ENCODE data around the gene MPRIP.
A peak's percentile ranks its signal among the peaks of the same experiment; 100 is the strongest.

Gene MPRIP

DNA sequence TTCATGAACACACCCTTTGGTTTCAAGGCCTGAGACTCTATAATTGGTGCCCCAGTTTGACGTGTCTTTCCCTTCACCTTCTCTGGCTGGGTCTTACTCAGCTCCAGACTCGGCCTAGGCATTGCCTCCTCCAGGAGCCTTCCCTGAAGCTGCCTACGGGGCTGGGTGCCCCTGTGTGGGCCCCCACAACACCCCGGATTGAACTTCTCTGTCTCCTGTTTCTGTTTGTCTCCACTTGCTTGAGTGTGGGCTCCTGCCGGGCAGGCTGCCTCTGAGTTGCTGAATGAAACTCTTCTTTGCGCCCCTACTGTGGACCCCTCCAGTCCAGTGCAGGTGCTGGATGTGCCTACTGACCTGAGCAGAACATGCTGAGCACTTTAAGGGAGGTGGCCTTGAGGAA, 2.3 kb upstream of the MPRIP start:
- TF ChIP-seq NFIC (IDR thresholded peaks at IDR 0.05) (no peak), ZBTB7A (IDR thresholded peaks at IDR 0.05; ENCODE audit: low read depth) (no peak), RAD21 (IDR thresholded peaks at IDR 0.05; ENCODE audit: low read depth) (no peak), EP300 (IDR thresholded peaks at IDR 0.05; ENCODE audit: borderline replicate concordance) (no peak), EGR1 (IDR thresholded peaks at IDR 0.05) (no peak), TAF1 (IDR thresholded peaks at IDR 0.05; ENCODE audit: low read depth) (no peak), FOXM1 (IDR thresholded peaks at IDR 0.05; ENCODE audit: borderline replicate concordance, low read depth) (no peak), CREB1 (IDR thresholded peaks at IDR 0.05; ENCODE audit: low read depth) (no peak), TEAD4 (IDR thresholded peaks at IDR 0.05) (no peak)
- TF ChIP-seq, protein P1, sequence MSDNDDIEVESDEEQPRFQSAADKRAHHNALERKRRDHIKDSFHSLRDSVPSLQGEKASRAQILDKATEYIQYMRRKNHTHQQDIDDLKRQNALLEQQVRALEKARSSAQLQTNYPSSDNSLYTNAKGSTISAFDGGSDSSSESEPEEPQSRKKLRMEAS (IDR thresholded peaks at IDR 0.05), result no peak
- TF ChIP-seq, protein P2, sequence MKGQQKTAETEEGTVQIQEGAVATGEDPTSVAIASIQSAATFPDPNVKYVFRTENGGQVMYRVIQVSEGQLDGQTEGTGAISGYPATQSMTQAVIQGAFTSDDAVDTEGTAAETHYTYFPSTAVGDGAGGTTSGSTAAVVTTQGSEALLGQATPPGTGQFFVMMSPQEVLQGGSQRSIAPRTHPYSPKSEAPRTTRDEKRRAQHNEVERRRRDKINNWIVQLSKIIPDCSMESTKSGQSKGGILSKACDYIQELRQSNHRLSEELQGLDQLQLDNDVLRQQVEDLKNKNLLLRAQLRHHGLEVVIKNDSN (IDR thresholded peaks at IDR 0.05), result no peak
- TF ChIP-seq, protein P3, sequence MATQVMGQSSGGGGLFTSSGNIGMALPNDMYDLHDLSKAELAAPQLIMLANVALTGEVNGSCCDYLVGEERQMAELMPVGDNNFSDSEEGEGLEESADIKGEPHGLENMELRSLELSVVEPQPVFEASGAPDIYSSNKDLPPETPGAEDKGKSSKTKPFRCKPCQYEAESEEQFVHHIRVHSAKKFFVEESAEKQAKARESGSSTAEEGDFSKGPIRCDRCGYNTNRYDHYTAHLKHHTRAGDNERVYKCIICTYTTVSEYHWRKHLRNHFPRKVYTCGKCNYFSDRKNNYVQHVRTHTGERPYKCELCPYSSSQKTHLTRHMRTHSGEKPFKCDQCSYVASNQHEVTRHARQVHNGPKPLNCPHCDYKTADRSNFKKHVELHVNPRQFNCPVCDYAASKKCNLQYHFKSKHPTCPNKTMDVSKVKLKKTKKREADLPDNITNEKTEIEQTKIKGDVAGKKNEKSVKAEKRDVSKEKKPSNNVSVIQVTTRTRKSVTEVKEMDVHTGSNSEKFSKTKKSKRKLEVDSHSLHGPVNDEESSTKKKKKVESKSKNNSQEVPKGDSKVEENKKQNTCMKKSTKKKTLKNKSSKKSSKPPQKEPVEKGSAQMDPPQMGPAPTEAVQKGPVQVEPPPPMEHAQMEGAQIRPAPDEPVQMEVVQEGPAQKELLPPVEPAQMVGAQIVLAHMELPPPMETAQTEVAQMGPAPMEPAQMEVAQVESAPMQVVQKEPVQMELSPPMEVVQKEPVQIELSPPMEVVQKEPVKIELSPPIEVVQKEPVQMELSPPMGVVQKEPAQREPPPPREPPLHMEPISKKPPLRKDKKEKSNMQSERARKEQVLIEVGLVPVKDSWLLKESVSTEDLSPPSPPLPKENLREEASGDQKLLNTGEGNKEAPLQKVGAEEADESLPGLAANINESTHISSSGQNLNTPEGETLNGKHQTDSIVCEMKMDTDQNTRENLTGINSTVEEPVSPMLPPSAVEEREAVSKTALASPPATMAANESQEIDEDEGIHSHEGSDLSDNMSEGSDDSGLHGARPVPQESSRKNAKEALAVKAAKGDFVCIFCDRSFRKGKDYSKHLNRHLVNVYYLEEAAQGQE (IDR thresholded peaks at IDR 0.05; ENCODE audit: low read depth), result no peak

DNA sequence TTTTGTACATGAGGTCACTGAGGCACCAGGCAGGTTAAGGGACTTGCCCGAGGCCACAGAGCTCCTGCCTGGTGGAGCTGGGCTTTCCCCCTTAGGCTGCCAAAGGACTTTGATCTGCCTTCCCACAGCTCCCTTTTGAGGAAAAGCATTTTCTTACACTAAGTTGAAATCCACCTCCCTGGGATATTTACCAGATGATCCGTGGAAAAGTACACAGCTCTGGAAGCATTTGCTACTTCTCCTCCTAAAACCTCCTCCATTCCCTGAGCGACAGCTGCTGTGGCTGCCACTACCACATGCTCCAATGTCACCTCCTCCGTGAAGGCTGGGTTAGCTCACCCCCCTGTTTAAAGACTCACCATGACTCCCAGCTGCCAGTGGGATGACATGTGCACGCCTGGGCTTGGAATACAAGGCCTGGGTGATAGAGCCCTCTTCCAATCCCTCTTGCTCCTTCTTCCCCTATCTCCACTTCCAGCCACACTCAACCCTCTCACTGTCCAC, 1.2 kb upstream of the MPRIP start:
- TF ChIP-seq ZBTB7A (IDR thresholded peaks at IDR 0.05; ENCODE audit: low read depth) (no peak), EGR1 (IDR thresholded peaks at IDR 0.05) (no peak), FOXM1 (IDR thresholded peaks at IDR 0.05; ENCODE audit: borderline replicate concordance, low read depth) (no peak), TEAD4 (IDR thresholded peaks at IDR 0.05) (no peak), TCF12 (IDR thresholded peaks at IDR 0.05; ENCODE audit: low read depth) (no peak), RAD21 (IDR thresholded peaks at IDR 0.05; ENCODE audit: low read depth) (no peak), EP300 (IDR thresholded peaks at IDR 0.05; ENCODE audit: borderline replicate concordance) (no peak)
- TF ChIP-seq, protein P3 (IDR thresholded peaks at IDR 0.05; ENCODE audit: low read depth), result no peak

DNA sequence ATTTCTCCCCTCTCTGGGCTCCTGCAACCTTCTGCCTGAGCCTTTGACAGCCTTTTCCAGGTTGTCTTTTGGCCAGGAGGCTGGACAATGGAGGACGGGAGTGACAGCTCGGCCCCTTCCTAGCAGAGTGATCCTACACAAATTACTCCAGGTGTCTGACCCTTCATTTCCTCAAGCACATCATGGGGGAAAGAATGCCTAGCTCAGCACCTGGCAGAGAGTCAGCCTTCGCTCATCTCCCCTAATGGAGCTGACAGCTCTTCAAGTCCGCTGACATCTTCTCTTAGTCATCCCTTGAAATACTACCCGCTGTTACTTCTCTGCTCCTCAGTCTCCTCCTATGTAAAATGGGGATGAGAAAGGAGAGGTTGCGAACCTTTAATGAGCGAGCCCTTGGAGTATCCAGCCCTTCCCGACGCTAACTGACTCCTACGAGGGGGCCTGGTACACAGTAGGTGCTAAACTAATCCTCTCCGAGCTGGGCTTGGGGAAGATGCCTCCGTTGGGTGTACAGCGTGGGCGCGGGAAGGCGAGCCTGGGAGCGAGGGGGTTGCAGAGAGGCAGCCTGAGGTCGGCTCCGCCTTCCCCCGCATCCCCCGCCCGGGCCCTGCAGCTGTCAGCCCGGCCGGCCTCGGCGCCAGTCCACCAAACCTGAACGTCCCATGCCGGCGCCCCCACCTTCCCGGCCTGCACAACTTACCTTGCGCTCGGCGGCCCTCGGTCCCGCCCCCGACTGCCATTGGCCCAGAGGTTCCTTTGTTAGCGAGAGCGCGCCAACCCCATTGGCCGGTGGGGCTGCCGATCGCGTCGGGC, 480 bp upstream of the MPRIP start:
- TF ChIP-seq, protein P2 (IDR thresholded peaks at IDR 0.05), result no peak
- TF ChIP-seq YY1 (IDR thresholded peaks at IDR 0.05; ENCODE audit: low read depth), result peak; percentile 70
- TF ChIP-seq EP300 (IDR thresholded peaks at IDR 0.05; ENCODE audit: borderline replicate concordance), result no peak; the same call in 1 of the 2 replicates
- TF ChIP-seq TCF12 (IDR thresholded peaks at IDR 0.05; ENCODE audit: low read depth), result peak; percentile 52; the same call in 1 of the 2 replicates
- TF ChIP-seq CREB1 (IDR thresholded peaks at IDR 0.05; ENCODE audit: low read depth), result 0 out of 2 replicates have a peak, but pooled peaks have one; percentile 27
- TF ChIP-seq, protein P3 (IDR thresholded peaks at IDR 0.05; ENCODE audit: low read depth), result no peak
- TF ChIP-seq, protein P1 (IDR thresholded peaks at IDR 0.05), result peak; percentile 60; the same call in 1 of the 2 replicates
- TF ChIP-seq ZBTB7A (IDR thresholded peaks at IDR 0.05; ENCODE audit: low read depth), result peak; percentile 35; the same call in 1 of the 2 replicates
- no peak for TF ChIP-seq TEAD4 (IDR thresholded peaks at IDR 0.05)
- peak; percentile 52; the same call in 1 of the 2 replicates for TF ChIP-seq TAF1 (IDR thresholded peaks at IDR 0.05; ENCODE audit: low read depth)
- no peak for TF ChIP-seq NFIC (IDR thresholded peaks at IDR 0.05)
- no peak for TF ChIP-seq CEBPB (IDR thresholded peaks at IDR 0.05)
- peak; percentile 69 for TF ChIP-seq EGR1 (IDR thresholded peaks at IDR 0.05)
- TF ChIP-seq FOXM1 (IDR thresholded peaks at IDR 0.05; ENCODE audit: borderline replicate concordance, low read depth), result no peak
- TF ChIP-seq RAD21 (IDR thresholded peaks at IDR 0.05; ENCODE audit: low read depth), result no peak

Measured in Ishikawa (cell line).